Kidney (tissue), 14 donors: ENCODE data around the gene ZNF362. TPM values are rescaled to one million over a fixed set of nuclear protein-coding genes. Genes with fewer than 3 reads are reported as not detected.

Experiments used
- DNase-seq, 5 donors: peaks; one replicate each; pipeline ENCODE4 v3.0.0-alpha.2; 2013 to 2020
- FAIRE-seq: peaks from 2 replicates; lab custom pipeline; 2012; peaks lifted over from hg19 to GRCh38; lab: Jason Lieb, UNC
- H3K27ac ChIP-seq, 2 donors: one replicate each; pipeline ENCODE4 v1.7.0; 2013; ENCODE audit warnings: low read depth in 2 of 2, low read length in 2 of 2, inconsistent platforms in 1 of 2
- H3K27me3 ChIP-seq: one replicate; pipeline ENCODE4 v1.7.1; 2013; ENCODE audit warnings: low read length, inconsistent platforms; ENCODE audit not compliant: control insufficient read depth, insufficient read depth
- H3K36me3 ChIP-seq, 3 donors: one replicate each; pipeline versions ENCODE4 v1.7.0 to v1.7.1; 2013; ENCODE audit warnings: low read length in 3 of 3, control low read depth in 1 of 3, inconsistent platforms in 1 of 3; ENCODE audit not compliant: insufficient read depth in 3 of 3, control insufficient read depth in 2 of 3
- H3K4me1 ChIP-seq, 3 donors: one replicate each; pipeline versions ENCODE4 v1.7.0 to v1.7.1; 2013; ENCODE audit warnings: low read length in 3 of 3, inconsistent platforms in 1 of 3, low read depth in 1 of 3; ENCODE audit not compliant: control insufficient read depth in 2 of 3, insufficient read depth in 2 of 3
- H3K4me3 ChIP-seq, 3 donors: one replicate each; pipeline versions ENCODE4 v1.7.0 to v1.8.1; 2013; ENCODE audit warnings: low read length in 3 of 3, control low read depth in 1 of 3, inconsistent platforms in 1 of 3
- H3K9ac ChIP-seq, 3 donors: one replicate each; pipeline versions ENCODE4 v1.7.0 to v1.7.1; 2013; ENCODE audit warnings: low read length in 3 of 3, control low read depth in 1 of 3, inconsistent platforms in 1 of 3
- H3K9me3 ChIP-seq, 3 donors: one replicate each; pipeline versions ENCODE4 v1.7.0 to v1.7.1; 2013; ENCODE audit warnings: low read length in 3 of 3, control low read depth in 1 of 3, inconsistent platforms in 1 of 3; ENCODE audit not compliant: control insufficient read depth in 2 of 3, insufficient read depth in 1 of 3
- intact Hi-C: fragments of 100-400 bp; cut with DNase I; formaldehyde crosslinking; loops from one replicate; pipeline ENCODE4 v1.11.1; 2022
- polyA plus RNA-seq: library from polyadenylated mRNA; stranded (reverse); fragments of 350-450 nt; fragmentation: Illumina TruSeq; extraction: RNeasy Lipid Tissue Mini Kit (QIAGEN cat#74804); gene quantifications from one replicate; pipeline ENCODE4 v1.2.3, GENCODE V29; 2014; ENCODE audit warnings: low read depth, low replicate concordance; ENCODE audit not compliant: insufficient read depth
- total RNA-seq: library from RNA; stranded (reverse); fragmentation: NEBNext Ultra II Directional; extraction: Animal tissue kit (Norgen Biotek cat#: 25700); gene quantifications from one replicate; pipeline ENCODE4 v1.2.1, GENCODE V29; 2021
- TF ChIP-seq, protein P1 (sequence below): IDR thresholded peaks from 3 replicates; pipeline ENCODE4 v1.5.1; 2012; ENCODE audit warnings: mild to moderate bottlenecking, moderate library complexity, borderline replicate concordance; ENCODE audit not compliant: insufficient read depth; ENCODE audit errors: extremely low read depth
- donor health status: control.
- donor health status: control.
- donor health status: control.
- donor health status: control.
- donor health status: control.
- donor health status: DM: yes; HTN: yes; CAD: no.
- donor health status: Normal renal cell carcinoma (clear cell type).

The ZNF362 gene
- total and polyA plus RNA-seq, 2 donors from 2014 or later: 17.4 to 36.9 TPM

DNA sequence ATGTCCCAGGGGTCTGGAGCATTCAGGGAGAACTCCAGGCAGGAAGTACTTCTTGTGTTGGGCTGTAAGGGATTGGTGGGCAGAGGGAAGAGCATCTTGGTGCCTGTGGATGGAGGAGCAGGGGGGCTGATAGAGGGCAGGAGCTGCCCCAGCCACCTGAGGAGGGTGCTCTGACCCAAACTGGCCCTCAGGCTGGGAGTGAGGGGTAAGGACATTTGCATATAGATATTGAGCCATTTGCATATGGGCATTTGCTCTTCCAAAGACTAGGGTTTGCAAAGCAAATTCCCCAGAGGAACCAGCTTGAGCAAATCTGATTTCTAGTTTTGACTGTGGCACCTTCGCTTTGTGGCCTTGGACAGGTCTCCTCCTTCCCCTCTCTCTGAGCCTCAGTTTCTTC, 18.2 kb downstream of the ZNF362 start:
- no peaks in the 10 kb centered on the region for H3K9me3 ChIP-seq
- H3K9ac ChIP-seq: no peak overlapping the region
- intact Hi-C loops: no loop called here
- no peak overlapping the region for H3K4me3 ChIP-seq
- H3K4me1 ChIP-seq: peaks cover 0 to 12% (median 0%) of the 10 kb centered on the region in 3 donors
- H3K27me3 ChIP-seq: no peaks in the 10 kb centered on the region
- DNase-seq (peak in 1 of 5 donors; percentile 13), FAIRE-seq (no peak)
- peaks cover 8 to 14% (median 10%) of the 10 kb centered on the region in 3 donors for H3K36me3 ChIP-seq
- TF ChIP-seq, protein P1, sequence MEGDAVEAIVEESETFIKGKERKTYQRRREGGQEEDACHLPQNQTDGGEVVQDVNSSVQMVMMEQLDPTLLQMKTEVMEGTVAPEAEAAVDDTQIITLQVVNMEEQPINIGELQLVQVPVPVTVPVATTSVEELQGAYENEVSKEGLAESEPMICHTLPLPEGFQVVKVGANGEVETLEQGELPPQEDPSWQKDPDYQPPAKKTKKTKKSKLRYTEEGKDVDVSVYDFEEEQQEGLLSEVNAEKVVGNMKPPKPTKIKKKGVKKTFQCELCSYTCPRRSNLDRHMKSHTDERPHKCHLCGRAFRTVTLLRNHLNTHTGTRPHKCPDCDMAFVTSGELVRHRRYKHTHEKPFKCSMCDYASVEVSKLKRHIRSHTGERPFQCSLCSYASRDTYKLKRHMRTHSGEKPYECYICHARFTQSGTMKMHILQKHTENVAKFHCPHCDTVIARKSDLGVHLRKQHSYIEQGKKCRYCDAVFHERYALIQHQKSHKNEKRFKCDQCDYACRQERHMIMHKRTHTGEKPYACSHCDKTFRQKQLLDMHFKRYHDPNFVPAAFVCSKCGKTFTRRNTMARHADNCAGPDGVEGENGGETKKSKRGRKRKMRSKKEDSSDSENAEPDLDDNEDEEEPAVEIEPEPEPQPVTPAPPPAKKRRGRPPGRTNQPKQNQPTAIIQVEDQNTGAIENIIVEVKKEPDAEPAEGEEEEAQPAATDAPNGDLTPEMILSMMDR: no peak
- no peak overlapping the region for H3K27ac ChIP-seq

DNA sequence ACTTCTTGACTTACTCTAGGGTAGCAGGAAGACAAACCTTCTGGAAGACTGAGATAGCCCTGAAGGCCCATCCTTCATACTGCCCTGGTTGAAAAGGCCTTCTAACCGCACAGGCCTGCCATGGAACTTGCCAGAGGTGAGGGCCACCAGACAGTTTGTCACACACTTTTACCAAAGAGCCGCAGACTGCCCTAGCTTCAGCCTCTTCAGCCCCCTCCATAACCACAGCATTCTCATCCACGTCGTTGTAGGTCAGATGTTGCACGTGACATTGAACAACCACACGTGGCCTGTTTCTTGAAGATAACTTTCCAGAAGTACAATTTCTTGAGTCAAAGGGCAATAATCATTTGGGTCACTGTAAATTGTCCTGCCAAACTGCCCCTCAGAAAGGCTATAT, 18.9 kb downstream of the ZNF362 start:
- intact Hi-C loops: no loop called here

DNA sequence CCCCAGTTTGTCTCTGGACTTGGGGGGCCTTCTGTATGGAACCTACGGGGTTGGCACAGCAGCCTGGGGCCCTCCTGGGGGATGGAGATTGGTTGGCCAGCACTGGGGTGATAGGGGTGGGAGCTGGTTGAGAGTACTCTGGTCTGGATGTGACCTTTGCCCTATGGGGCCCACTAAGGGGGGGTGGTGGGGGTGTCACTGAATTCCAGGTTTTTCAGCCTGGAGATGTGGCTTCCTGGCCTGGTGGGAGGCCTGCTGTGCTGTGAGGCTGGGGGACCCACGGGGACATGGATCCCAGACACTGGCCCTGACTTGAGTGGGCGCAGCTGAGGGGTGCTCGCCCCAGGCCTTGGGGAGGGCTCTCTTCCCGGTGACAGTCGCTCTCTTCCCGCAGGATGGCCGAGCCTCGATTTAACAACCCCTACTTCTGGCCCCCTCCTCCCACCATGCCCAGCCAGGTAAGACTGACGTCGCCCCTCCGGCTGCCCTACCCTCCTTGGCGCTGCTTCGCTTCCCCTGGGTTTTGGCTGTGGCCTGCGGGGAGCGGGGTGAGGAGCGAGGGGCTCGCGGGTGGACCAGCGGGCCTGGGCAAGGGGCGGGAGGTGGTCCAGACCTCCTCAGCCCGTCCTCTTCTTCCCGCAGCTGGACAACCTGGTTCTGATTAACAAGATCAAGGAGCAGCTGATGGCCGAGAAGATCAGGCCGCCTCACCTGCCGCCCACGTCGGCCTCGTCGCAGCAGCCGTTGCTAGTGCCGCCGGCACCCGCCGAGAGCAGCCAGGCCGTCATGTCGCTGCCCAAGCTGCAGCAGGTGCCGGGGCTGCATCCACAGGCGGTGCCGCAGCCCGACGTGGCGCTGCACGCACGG, 19.6 kb downstream of the ZNF362 start:
- peaks cover 0 to 12% (median 0%) of the 10 kb centered on the region in 3 donors for H3K4me1 ChIP-seq
- no peak overlapping the region for H3K27ac ChIP-seq
- no peak for FAIRE-seq
- no peaks in the 10 kb centered on the region for H3K27me3 ChIP-seq
- peaks cover 2 to 17% (median 10%) of the 10 kb centered on the region in 3 donors for H3K36me3 ChIP-seq
- no peak overlapping the region for H3K9ac ChIP-seq
- H3K4me3 ChIP-seq: no peak overlapping the region
- intact Hi-C loops: no loop called here
- DNase-seq: peak in 1 of 5 donors; percentile 38
- no peaks in the 10 kb centered on the region for H3K9me3 ChIP-seq
- TF ChIP-seq, protein P1: no peak

More for the DNA sequence above, 18.9 kb downstream of the ZNF362 start:
- DNase-seq (peak in 1 of 5 donors; percentile 7), FAIRE-seq (no peak)
- Histone ChIP-seq H3K36me3 (peaks cover 5 to 15% (median 10%) of the 10 kb centered on the region in 3 donors), H3K4me3 (no peak overlapping the region), H3K27ac (peak overlapping the region in 1 of 2 donors; percentile 16), H3K4me1 (peaks cover 0 to 12% (median 0%) of the 10 kb centered on the region in 3 donors), H3K9me3 (no peaks in the 10 kb centered on the region), H3K27me3 (no peaks in the 10 kb centered on the region), H3K9ac (no peak overlapping the region)
- TF ChIP-seq, protein P1: no peak
